ENCODE measurements around the gene BTN1A1. TPM values are rescaled to one million over a fixed set of nuclear protein-coding genes. Genes with fewer than 3 reads are reported as not detected.

The BTN1A1 gene
- total and polyA plus RNA-seq, 4 donors = 0.08 to 0.11 (median 0.11) TPM; not detected in 1

- no peaks in the 10 kb centered on the region for H3K27me3 ChIP-seq (ENCODE audit: control insufficient read depth, insufficient read depth, low read length)
- 32% methylated on average over 2 of the region's 2 CpGs for WGBS (ENCODE audit: insufficient coverage)
- H3K27ac ChIP-seq (ENCODE audit: low read depth, low read length) = peak overlapping the region; percentile 94
- H3K4me1 ChIP-seq (ENCODE audit: control insufficient read depth, insufficient read depth, low read length) = peaks cover 11% of the 10 kb centered on the region
- DNase-seq (ENCODE audit: low read depth in 4 of 6, low spot score in 6 of 6) = no peak
- H3K9me3 ChIP-seq (ENCODE audit: control insufficient read depth, insufficient read depth, low read length) = no peaks in the 10 kb centered on the region
- H3K36me3 ChIP-seq (ENCODE audit: control insufficient read depth, insufficient read depth, low read length) = peaks cover 10% of the 10 kb centered on the region
- H3K4me3 ChIP-seq (ENCODE audit: low read depth, low read length) = peak overlapping the region; percentile 47
Observed at GRCh38 chr6:26474439-26474881, 25.6 kb upstream of the BTN1A1 start.

DNA sequence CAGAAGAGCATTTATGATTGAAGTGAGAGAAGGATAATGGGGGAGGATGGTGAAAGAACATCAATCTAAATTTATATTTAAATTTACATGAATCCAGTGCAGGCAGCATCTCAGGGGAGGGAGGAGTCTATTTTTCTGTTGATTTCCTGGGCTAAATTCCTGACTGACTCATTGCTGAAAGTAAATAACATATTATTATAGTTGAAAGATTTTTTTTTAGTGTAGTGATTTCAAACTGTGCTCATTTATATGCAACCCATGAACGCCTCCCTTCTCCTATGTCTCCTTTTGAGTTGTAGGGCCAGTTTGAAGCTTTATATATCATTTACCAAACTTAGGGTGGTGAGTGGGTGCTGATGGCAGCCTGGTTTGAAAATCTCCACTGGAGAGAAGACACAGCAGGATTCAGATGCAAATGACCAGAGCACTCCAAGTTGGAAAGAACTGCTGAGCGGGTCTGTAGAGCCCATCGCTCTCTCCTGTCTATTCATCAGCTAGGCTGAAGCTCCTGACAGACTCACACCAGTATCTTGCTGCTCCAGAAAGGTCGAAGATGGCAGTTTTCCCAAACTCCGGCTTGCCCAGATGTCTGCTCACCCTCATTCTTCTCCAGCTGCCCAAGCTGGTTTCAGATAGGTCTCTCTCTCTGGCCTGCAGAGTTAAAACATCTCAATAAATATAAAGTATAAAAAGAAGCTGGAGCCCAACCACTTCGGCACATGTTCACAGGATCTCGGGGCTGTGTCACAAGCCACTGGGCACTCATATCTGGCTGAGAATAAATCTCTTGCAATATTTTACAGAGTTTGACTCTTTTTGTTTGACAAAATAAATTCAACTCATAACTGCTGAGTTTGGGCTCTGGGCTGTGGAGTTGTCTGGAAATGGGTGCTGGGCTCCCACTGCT lies 24.0 kb upstream of the BTN1A1 start:
- H3K9me3 ChIP-seq (ENCODE audit: control insufficient read depth, insufficient read depth, low read length) = no peaks in the 10 kb centered on the region

GRCh38 chr6:26476896-26477295 lies 23.2 kb upstream of the BTN1A1 start:
- Histone ChIP-seq H3K27me3 (ENCODE audit: control insufficient read depth, insufficient read depth, low read length) (no peaks in the 10 kb centered on the region), H3K27ac (ENCODE audit: low read depth, low read length) (no peak overlapping the region), H3K4me3 (ENCODE audit: low read depth, low read length) (no peak overlapping the region), H3K4me1 (ENCODE audit: control insufficient read depth, insufficient read depth, low read length) (peaks cover 11% of the 10 kb centered on the region), H3K36me3 (ENCODE audit: control insufficient read depth, insufficient read depth, low read length) (no peaks in the 10 kb centered on the region), H3K9me3 (ENCODE audit: control insufficient read depth, insufficient read depth, low read length) (no peaks in the 10 kb centered on the region)
- no peak for DNase-seq (ENCODE audit: low read depth in 4 of 6, low spot score in 6 of 6)
- WGBS (ENCODE audit: insufficient coverage) = no CpG with 5 or more reads among the region's 4 CpGs

More for the DNA sequence above, 24.0 kb upstream of the BTN1A1 start:
- no peak for DNase-seq (ENCODE audit: low read depth in 4 of 6, low spot score in 6 of 6)
- no peak overlapping the region for H3K27ac ChIP-seq (ENCODE audit: low read depth, low read length)
- peaks cover 11% of the 10 kb centered on the region for H3K4me1 ChIP-seq (ENCODE audit: control insufficient read depth, insufficient read depth, low read length)
- no peaks in the 10 kb centered on the region for H3K27me3 ChIP-seq (ENCODE audit: control insufficient read depth, insufficient read depth, low read length)
- WGBS (ENCODE audit: insufficient coverage) = 26% methylated on average over 3 of the region's 7 CpGs
- no peak overlapping the region for H3K4me3 ChIP-seq (ENCODE audit: low read depth, low read length)
- H3K36me3 ChIP-seq (ENCODE audit: control insufficient read depth, insufficient read depth, low read length) = peaks cover 4% of the 10 kb centered on the region

DNA sequence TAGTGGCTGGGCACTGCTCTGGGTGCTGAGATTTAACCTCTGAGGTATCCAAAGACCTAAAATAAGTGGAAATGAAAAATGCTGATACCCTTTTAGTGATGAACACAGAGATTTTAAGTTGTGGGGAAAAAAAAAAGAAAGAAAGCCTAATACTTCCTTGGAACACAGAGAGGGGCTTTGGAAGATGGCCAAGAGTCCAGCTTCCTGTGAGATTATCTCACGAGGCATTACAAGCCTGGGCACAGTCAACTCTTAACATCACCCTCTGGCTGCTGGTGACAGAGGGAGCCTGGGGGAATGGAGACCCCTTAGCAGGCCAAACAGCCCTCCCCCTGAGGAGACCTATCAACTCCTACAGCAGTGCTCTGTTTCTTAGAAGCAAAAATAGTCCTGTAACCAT lies 22.7 kb upstream of the BTN1A1 start:
- no peak for DNase-seq (ENCODE audit: low read depth in 4 of 6, low spot score in 6 of 6)
- H3K27me3 ChIP-seq (ENCODE audit: control insufficient read depth, insufficient read depth, low read length) = no peaks in the 10 kb centered on the region
- H3K4me1 ChIP-seq (ENCODE audit: control insufficient read depth, insufficient read depth, low read length) = peaks cover 11% of the 10 kb centered on the region
- no peak overlapping the region for H3K27ac ChIP-seq (ENCODE audit: low read depth, low read length)
- H3K9me3 ChIP-seq (ENCODE audit: control insufficient read depth, insufficient read depth, low read length) = no peaks in the 10 kb centered on the region
- H3K36me3 ChIP-seq (ENCODE audit: control insufficient read depth, insufficient read depth, low read length) = no peaks in the 10 kb centered on the region
- no CpG with 5 or more reads among the region's 1 CpG for WGBS (ENCODE audit: insufficient coverage)
- H3K4me3 ChIP-seq (ENCODE audit: low read depth, low read length) = no peak overlapping the region

GRCh38 chr6:26478100-26478984 lies 21.8 kb upstream of the BTN1A1 start:
- Histone ChIP-seq H3K36me3 (ENCODE audit: control insufficient read depth, insufficient read depth, low read length) (no peaks in the 10 kb centered on the region), H3K4me3 (ENCODE audit: low read depth, low read length) (no peak overlapping the region), H3K4me1 (ENCODE audit: control insufficient read depth, insufficient read depth, low read length) (peaks cover 11% of the 10 kb centered on the region), H3K9me3 (ENCODE audit: control insufficient read depth, insufficient read depth, low read length) (no peaks in the 10 kb centered on the region), H3K27me3 (ENCODE audit: control insufficient read depth, insufficient read depth, low read length) (no peaks in the 10 kb centered on the region), H3K27ac (ENCODE audit: low read depth, low read length) (no peak overlapping the region)
- DNase-seq (ENCODE audit: low read depth in 4 of 6, low spot score in 6 of 6) = no peak
- WGBS (ENCODE audit: insufficient coverage) = 100% methylated on average over 1 of the region's 2 CpGs

- Histone ChIP-seq H3K27me3 (ENCODE audit: control insufficient read depth, insufficient read depth, low read length) (no peaks in the 10 kb centered on the region), H3K4me3 (ENCODE audit: low read depth, low read length) (no peak overlapping the region), H3K27ac (ENCODE audit: low read depth, low read length) (no peak overlapping the region), H3K36me3 (ENCODE audit: control insufficient read depth, insufficient read depth, low read length) (no peaks in the 10 kb centered on the region), H3K4me1 (ENCODE audit: control insufficient read depth, insufficient read depth, low read length) (peaks cover 11% of the 10 kb centered on the region), H3K9me3 (ENCODE audit: control insufficient read depth, insufficient read depth, low read length) (no peaks in the 10 kb centered on the region)
- no peak for DNase-seq (ENCODE audit: low read depth in 4 of 6, low spot score in 6 of 6)
- WGBS (ENCODE audit: insufficient coverage) = 65% methylated on average over 3 of the region's 3 CpGs
Observed at GRCh38 chr6:26478985-26479278, 21.2 kb upstream of the BTN1A1 start.

- Histone ChIP-seq H3K27ac (ENCODE audit: low read depth, low read length) (no peak overlapping the region), H3K27me3 (ENCODE audit: control insufficient read depth, insufficient read depth, low read length) (no peaks in the 10 kb centered on the region), H3K4me3 (ENCODE audit: low read depth, low read length) (no peak overlapping the region), H3K9me3 (ENCODE audit: control insufficient read depth, insufficient read depth, low read length) (no peaks in the 10 kb centered on the region), H3K4me1 (ENCODE audit: control insufficient read depth, insufficient read depth, low read length) (peaks cover 3% of the 10 kb centered on the region), H3K36me3 (ENCODE audit: control insufficient read depth, insufficient read depth, low read length) (no peaks in the 10 kb centered on the region)
- 100% methylated on average over 2 of the region's 4 CpGs for WGBS (ENCODE audit: insufficient coverage)
- DNase-seq (ENCODE audit: low read depth in 4 of 6, low spot score in 6 of 6) = no peak
Observed at GRCh38 chr6:26482338-26482737, 17.8 kb upstream of the BTN1A1 start.

- Histone ChIP-seq H3K4me3 (ENCODE audit: low read depth, low read length) (no peak overlapping the region), H3K27ac (ENCODE audit: low read depth, low read length) (no peak overlapping the region), H3K36me3 (ENCODE audit: control insufficient read depth, insufficient read depth, low read length) (no peaks in the 10 kb centered on the region), H3K27me3 (ENCODE audit: control insufficient read depth, insufficient read depth, low read length) (no peaks in the 10 kb centered on the region), H3K9me3 (ENCODE audit: control insufficient read depth, insufficient read depth, low read length) (no peaks in the 10 kb centered on the region), H3K4me1 (ENCODE audit: control insufficient read depth, insufficient read depth, low read length) (no peaks in the 10 kb centered on the region)
- WGBS (ENCODE audit: insufficient coverage) = 60% methylated on average over 1 of the region's 3 CpGs
- DNase-seq (ENCODE audit: low read depth in 4 of 6, low spot score in 6 of 6) = no peak
Observed at GRCh38 chr6:26483727-26484126, 16.4 kb upstream of the BTN1A1 start.

DNA sequence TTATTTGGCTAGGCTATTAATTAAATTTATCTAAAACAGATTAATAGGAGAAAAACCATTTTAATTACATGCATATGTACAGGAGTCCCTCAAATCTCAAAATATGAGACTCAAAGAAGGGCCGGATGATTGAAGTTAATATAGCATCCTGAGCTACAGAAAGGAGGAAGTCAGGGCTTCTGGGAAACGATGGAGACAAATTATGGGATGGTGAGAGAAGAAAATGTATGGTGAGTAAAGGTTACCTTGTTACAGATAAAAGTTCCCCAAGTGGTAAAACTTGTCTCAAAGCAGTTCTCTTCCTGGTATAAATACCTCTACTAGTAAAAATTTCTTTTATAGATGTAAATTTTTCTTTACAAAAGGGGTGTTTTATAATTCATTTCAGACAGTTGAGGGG lies 15.9 kb upstream of the BTN1A1 start:
- Histone ChIP-seq H3K27ac (ENCODE audit: low read depth, low read length) (no peak overlapping the region), H3K36me3 (ENCODE audit: control insufficient read depth, insufficient read depth, low read length) (no peaks in the 10 kb centered on the region), H3K4me1 (ENCODE audit: control insufficient read depth, insufficient read depth, low read length) (no peaks in the 10 kb centered on the region), H3K9me3 (ENCODE audit: control insufficient read depth, insufficient read depth, low read length) (no peaks in the 10 kb centered on the region), H3K4me3 (ENCODE audit: low read depth, low read length) (no peak overlapping the region), H3K27me3 (ENCODE audit: control insufficient read depth, insufficient read depth, low read length) (no peaks in the 10 kb centered on the region)
- 80% methylated on average over 1 of the region's 2 CpGs for WGBS (ENCODE audit: insufficient coverage)
- DNase-seq (ENCODE audit: low read depth in 4 of 6, low spot score in 6 of 6) = no peak

Measured in spinal cord (tissue), 10 donors.